ENCODE results near the gene LMCD1. TPM values are rescaled to one million over a fixed set of nuclear protein-coding genes. Genes with fewer than 3 reads are reported as not detected.

The LMCD1 gene
- total and polyA plus RNA-seq, 2 of the 8 experiments (the other 6 are each of a cell fraction or from before 2014, with no cell fraction given), result 12.3 to 26.5 TPM

- no peak overlapping the region for H3K27ac ChIP-seq (ENCODE audit: low read depth, low read length)
- H3K27me3 ChIP-seq (replicated peaks in 1 of 4; ENCODE audit: control insufficient read depth in 3 of 4, extremely low read depth in 1 of 4, insufficient read depth in 3 of 4, low read length in 3 of 4), result no peaks in the 10 kb centered on the region
- no peak overlapping the region for H3K18ac ChIP-seq (ENCODE audit: extremely low read depth, low read length)
- H3K4ac ChIP-seq (replicated peaks; ENCODE audit: insufficient read length, low read depth, low read length), result no peak overlapping the region
- H3K36me3 ChIP-seq (ENCODE audit: control insufficient read depth in 2 of 4, insufficient read depth in 4 of 4, low read length in 3 of 4), result no peaks in the 10 kb centered on the region
- H4K91ac ChIP-seq (replicated peaks; ENCODE audit: insufficient read length, low read length), result no peak overlapping the region
- H3K56ac ChIP-seq (replicated peaks; ENCODE audit: insufficient read length, low read depth, low read length), result peak overlapping the region; percentile 17
- no peak overlapping the region for H2BK5ac ChIP-seq (ENCODE audit: low read depth, low read length)
- H3K79me1 ChIP-seq (ENCODE audit: low read depth, low read length), result no peaks in the 10 kb centered on the region
- no peak overlapping the region for H2BK20ac ChIP-seq (ENCODE audit: low read length)
- DNase-seq (ENCODE audit: low read depth in 1 of 2, low spot score in 2 of 2), result no peak
- H2BK12ac ChIP-seq (ENCODE audit: low read depth, low read length), result no peak overlapping the region
- no peak overlapping the region for H3K23ac ChIP-seq (ENCODE audit: insufficient read length)
- CTCF ChIA-PET (ENCODE audit: partially characterized antibody), result interaction anchor here (0.9 to 1.4 kb wide), 3 partner anchors 10 to 158 kb away, joined by 3 to 5 read pairs (median 5); no protein-coding TSS in a partner anchor
- POLR2A ChIA-PET (ENCODE audit: partially characterized antibody), result interaction anchor here (0.9 kb wide), 1 partner anchor 11 kb away, joined by 3 read pairs; no protein-coding TSS in a partner anchor
- no peaks in the 10 kb centered on the region for H3K9me3 ChIP-seq (ENCODE audit: insufficient read depth in 2 of 2, low read depth in 1 of 2, low read length in 1 of 2)
- TF ChIP-seq KDM5A (IDR thresholded peaks at IDR 0.05; ENCODE audit: low read length) (no peak), E2F6 (IDR thresholded peaks at IDR 0.05) (no peak), GABPA (IDR thresholded peaks at IDR 0.05; ENCODE audit: borderline replicate concordance, insufficient read depth, low read length) (no peak), BACH1 (IDR thresholded peaks at IDR 0.05; ENCODE audit: low read length) (no peak)
- TF ChIP-seq, protein P1, sequence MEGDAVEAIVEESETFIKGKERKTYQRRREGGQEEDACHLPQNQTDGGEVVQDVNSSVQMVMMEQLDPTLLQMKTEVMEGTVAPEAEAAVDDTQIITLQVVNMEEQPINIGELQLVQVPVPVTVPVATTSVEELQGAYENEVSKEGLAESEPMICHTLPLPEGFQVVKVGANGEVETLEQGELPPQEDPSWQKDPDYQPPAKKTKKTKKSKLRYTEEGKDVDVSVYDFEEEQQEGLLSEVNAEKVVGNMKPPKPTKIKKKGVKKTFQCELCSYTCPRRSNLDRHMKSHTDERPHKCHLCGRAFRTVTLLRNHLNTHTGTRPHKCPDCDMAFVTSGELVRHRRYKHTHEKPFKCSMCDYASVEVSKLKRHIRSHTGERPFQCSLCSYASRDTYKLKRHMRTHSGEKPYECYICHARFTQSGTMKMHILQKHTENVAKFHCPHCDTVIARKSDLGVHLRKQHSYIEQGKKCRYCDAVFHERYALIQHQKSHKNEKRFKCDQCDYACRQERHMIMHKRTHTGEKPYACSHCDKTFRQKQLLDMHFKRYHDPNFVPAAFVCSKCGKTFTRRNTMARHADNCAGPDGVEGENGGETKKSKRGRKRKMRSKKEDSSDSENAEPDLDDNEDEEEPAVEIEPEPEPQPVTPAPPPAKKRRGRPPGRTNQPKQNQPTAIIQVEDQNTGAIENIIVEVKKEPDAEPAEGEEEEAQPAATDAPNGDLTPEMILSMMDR (IDR thresholded peaks at IDR 0.05; ENCODE audit: control extremely low read depth in 1 of 3, insufficient read depth in 1 of 3, low read depth in 1 of 3, low read length in 3 of 3), result no peak
- H3K4me2 ChIP-seq (ENCODE audit: insufficient read depth in 1 of 2, low read depth in 2 of 2, low read length in 2 of 2), result no peak overlapping the region
- H3K14ac ChIP-seq (ENCODE audit: insufficient read length), result no peak overlapping the region
- no peaks in the 10 kb centered on the region for H3K79me2 ChIP-seq (ENCODE audit: control insufficient read depth in 1 of 2, insufficient read depth in 2 of 2, low read length in 2 of 2)
- H2BK15ac ChIP-seq (ENCODE audit: low read length), result no peak overlapping the region
- no peaks in the 10 kb centered on the region for H3K4me1 ChIP-seq (replicated peaks in 1 of 4; ENCODE audit: control insufficient read depth in 3 of 4, insufficient read depth in 4 of 4, low read length in 3 of 4)
- FAIRE-seq, result no peak
- H3K23me2 ChIP-seq (ENCODE audit: low read depth, low read length), result peaks cover 3% of the 10 kb centered on the region; the same call in 1 of the 2 replicates
- H4K8ac ChIP-seq (ENCODE audit: extremely low read depth, insufficient read depth, low read length), result no peak overlapping the region
- no peak overlapping the region for H2AFZ ChIP-seq (ENCODE audit: low read length)
- H3K4me3 ChIP-seq (ENCODE audit: extremely low read depth in 1 of 4, insufficient read depth in 2 of 4, low read depth in 3 of 4, low read length in 4 of 4), result no peak overlapping the region
- H3K9ac ChIP-seq (replicated peaks in 1 of 4; ENCODE audit: extremely low read depth in 1 of 4, low read depth in 3 of 4, low read length in 3 of 4), result no peak overlapping the region
- no peak overlapping the region for H4K5ac ChIP-seq (ENCODE audit: insufficient read length, low read depth, low read length)
- no peak overlapping the region for H2AK5ac ChIP-seq (ENCODE audit: low read depth, low read length)
- no peak overlapping the region for H2BK120ac ChIP-seq (replicated peaks; ENCODE audit: low read depth, low read length)
- H4K20me1 ChIP-seq (replicated peaks in 1 of 2; ENCODE audit: control insufficient read depth in 1 of 2, insufficient read depth in 2 of 2, low read length in 2 of 2), result no peaks in the 10 kb centered on the region
Measured at GRCh38 chr3:8600457-8600856, 98.8 kb downstream of the LMCD1 start.

Data from H1 (cell line).